Neural cell (in vitro differentiated cells): ENCODE data around the gene IKZF5.

Source experiments
- EP300 ChIP-seq: fragments of 450-650 bp; conservative IDR thresholded peaks from 2 replicates; pipeline ENCODE4 v1.6.1; 2014; ENCODE audit warnings: antibody characterized with exemption, mild to moderate bottlenecking, moderate library complexity; ENCODE audit not compliant: poor library complexity, severe bottlenecking
- EZH2 ChIP-seq: fragments of 200-600, 300-800 bp; shearing (Covaris generic), sonication (generic); IDR thresholded peaks from 2 replicates; pipeline ENCODE4 v1.6.1; 2014; ENCODE audit warnings: antibody characterized with exemption, low read length, borderline replicate concordance, mild to moderate bottlenecking; ENCODE audit not compliant: insufficient read depth, poor library complexity, severe bottlenecking
- MXI1 ChIP-seq: fragments of 450-650 bp; conservative IDR thresholded peaks from 2 replicates; pipeline ENCODE4 v1.6.1; 2014; ENCODE audit warnings: antibody characterized with exemption, mild to moderate bottlenecking; ENCODE audit not compliant: poor library complexity, severe bottlenecking
- POLR2AphosphoS5 ChIP-seq: IDR thresholded peaks from 2 replicates; pipeline ENCODE4 v1.6.1; 2012
- RAD21 ChIP-seq: fragments of 450-650 bp; conservative IDR thresholded peaks from 2 replicates; pipeline ENCODE4 v1.6.1; 2014; ENCODE audit warnings: antibody characterized with exemption, mild to moderate bottlenecking, moderate library complexity
- SMC3 ChIP-seq: fragments of 450-650 bp; conservative IDR thresholded peaks from 2 replicates; pipeline ENCODE4 v1.6.1; 2014; ENCODE audit warnings: antibody characterized with exemption, mild to moderate bottlenecking, moderate library complexity; ENCODE audit not compliant: poor library complexity
- TAF1 ChIP-seq: IDR thresholded peaks from 2 replicates; pipeline ENCODE4 v1.6.1; 2012; ENCODE audit warnings: low read depth
- TF ChIP-seq, protein P1 (sequence below): fragments of 450-650 bp; IDR thresholded peaks from 2 replicates; pipeline ENCODE4 v1.5.1; 2014; ENCODE audit warnings: antibody characterized with exemption, mild to moderate bottlenecking, moderate library complexity; ENCODE audit not compliant: poor library complexity, severe bottlenecking
- TF ChIP-seq, protein P2 (sequence below): IDR thresholded peaks from 2 replicates; pipeline ENCODE4 v1.6.1; 2012; ENCODE audit warnings: borderline replicate concordance

DNA sequence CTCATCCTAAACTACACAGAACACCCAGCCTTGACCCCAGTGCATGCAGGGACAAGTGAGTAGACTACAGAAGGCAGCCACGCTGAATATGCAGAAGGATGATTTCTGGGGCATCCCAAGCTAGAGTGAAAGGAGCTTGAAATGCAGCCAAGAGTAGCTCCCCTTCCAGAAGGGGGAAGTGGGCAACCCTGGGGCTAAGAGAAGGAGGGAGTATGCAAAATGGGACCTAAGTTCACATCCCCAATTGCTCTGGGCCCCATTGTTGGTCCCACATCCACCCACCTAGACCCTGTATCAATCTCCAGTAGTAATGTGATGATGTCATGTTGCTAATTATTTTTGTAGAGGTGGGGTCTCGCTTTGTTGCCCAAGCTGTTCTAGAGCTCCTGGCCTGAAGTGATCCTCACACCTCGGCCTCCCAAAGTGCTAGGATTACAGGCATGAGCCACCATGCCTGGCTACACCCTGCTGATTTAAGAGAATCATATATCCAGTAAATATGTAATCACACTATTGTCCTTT is 34.0 kb downstream of the IKZF5 start:
- TF ChIP-seq, protein P1, sequence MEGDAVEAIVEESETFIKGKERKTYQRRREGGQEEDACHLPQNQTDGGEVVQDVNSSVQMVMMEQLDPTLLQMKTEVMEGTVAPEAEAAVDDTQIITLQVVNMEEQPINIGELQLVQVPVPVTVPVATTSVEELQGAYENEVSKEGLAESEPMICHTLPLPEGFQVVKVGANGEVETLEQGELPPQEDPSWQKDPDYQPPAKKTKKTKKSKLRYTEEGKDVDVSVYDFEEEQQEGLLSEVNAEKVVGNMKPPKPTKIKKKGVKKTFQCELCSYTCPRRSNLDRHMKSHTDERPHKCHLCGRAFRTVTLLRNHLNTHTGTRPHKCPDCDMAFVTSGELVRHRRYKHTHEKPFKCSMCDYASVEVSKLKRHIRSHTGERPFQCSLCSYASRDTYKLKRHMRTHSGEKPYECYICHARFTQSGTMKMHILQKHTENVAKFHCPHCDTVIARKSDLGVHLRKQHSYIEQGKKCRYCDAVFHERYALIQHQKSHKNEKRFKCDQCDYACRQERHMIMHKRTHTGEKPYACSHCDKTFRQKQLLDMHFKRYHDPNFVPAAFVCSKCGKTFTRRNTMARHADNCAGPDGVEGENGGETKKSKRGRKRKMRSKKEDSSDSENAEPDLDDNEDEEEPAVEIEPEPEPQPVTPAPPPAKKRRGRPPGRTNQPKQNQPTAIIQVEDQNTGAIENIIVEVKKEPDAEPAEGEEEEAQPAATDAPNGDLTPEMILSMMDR, result no peak
- TF ChIP-seq EP300 (no peak), POLR2AphosphoS5 (no peak), EZH2 (no peak), RAD21 (no peak), MXI1 (no peak), TAF1 (no peak), SMC3 (no peak)
- TF ChIP-seq, protein P2, sequence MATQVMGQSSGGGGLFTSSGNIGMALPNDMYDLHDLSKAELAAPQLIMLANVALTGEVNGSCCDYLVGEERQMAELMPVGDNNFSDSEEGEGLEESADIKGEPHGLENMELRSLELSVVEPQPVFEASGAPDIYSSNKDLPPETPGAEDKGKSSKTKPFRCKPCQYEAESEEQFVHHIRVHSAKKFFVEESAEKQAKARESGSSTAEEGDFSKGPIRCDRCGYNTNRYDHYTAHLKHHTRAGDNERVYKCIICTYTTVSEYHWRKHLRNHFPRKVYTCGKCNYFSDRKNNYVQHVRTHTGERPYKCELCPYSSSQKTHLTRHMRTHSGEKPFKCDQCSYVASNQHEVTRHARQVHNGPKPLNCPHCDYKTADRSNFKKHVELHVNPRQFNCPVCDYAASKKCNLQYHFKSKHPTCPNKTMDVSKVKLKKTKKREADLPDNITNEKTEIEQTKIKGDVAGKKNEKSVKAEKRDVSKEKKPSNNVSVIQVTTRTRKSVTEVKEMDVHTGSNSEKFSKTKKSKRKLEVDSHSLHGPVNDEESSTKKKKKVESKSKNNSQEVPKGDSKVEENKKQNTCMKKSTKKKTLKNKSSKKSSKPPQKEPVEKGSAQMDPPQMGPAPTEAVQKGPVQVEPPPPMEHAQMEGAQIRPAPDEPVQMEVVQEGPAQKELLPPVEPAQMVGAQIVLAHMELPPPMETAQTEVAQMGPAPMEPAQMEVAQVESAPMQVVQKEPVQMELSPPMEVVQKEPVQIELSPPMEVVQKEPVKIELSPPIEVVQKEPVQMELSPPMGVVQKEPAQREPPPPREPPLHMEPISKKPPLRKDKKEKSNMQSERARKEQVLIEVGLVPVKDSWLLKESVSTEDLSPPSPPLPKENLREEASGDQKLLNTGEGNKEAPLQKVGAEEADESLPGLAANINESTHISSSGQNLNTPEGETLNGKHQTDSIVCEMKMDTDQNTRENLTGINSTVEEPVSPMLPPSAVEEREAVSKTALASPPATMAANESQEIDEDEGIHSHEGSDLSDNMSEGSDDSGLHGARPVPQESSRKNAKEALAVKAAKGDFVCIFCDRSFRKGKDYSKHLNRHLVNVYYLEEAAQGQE, result no peak
